ENCODE measurements around the gene ZNF385B.

Gene ZNF385B

DNA sequence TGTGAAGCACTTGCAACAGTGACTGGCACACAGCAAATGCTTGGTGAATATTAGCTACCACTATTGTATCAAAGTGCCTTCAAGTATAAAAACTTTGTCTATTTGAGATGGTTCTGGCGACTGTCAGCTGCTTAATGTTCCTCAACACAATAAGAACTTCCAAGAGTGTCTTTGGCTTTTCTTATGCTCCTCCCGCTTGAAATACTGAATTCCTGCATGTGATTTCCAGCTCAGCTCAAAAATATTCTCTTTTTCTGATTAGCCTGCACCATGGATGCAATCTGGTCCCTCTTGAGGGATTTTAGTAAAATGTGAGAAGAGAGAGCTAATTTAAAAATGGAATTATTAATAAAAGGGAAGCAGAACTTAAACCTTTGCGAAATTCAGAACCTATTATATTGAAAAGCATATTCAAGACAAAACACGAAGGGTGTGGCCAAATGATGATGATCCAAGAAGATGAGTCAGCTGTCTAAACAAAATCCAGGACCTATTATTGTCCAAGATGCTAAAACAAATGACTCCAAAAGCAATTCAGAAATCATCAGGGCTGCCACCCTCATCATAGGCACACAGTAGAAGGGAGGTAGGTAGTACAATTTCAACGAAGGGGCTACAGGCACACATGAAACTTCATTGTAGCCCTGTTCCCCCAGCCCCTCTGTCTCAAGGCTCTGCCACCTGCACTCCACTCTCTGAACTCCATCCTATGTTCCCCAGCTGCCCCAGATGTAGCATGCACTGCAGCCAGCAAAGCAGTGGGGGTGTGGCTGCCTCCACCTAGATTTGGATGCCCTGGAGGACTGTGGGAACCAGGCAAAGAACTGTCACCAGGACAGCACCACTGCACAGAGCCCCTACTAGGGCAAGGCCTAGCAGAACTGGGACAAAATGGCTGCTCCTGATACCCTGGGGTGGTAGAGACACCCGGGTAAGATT is 190.1 kb downstream of the ZNF385B start:
- no peak for TF ChIP-seq EGR1 (IDR thresholded peaks at IDR 0.05)
- TF ChIP-seq, protein P1, sequence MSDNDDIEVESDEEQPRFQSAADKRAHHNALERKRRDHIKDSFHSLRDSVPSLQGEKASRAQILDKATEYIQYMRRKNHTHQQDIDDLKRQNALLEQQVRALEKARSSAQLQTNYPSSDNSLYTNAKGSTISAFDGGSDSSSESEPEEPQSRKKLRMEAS (IDR thresholded peaks at IDR 0.05): no peak
- TF ChIP-seq YY1 (IDR thresholded peaks at IDR 0.05; ENCODE audit: low read depth): no peak
- no peak for TF ChIP-seq ZBTB7A (IDR thresholded peaks at IDR 0.05; ENCODE audit: low read depth)
- no peak for TF ChIP-seq FOXM1 (IDR thresholded peaks at IDR 0.05; ENCODE audit: borderline replicate concordance, low read depth)

- TF ChIP-seq NFIC (IDR thresholded peaks at IDR 0.05): no peak
- no peak for TF ChIP-seq REST (IDR thresholded peaks at IDR 0.05; ENCODE audit: low read depth)
- TF ChIP-seq ZBTB7A (IDR thresholded peaks at IDR 0.05; ENCODE audit: low read depth): no peak
- no peak for TF ChIP-seq TCF12 (IDR thresholded peaks at IDR 0.05; ENCODE audit: low read depth)
- TF ChIP-seq, protein P1 (IDR thresholded peaks at IDR 0.05): no peak
- TF ChIP-seq CEBPB (IDR thresholded peaks at IDR 0.05): no peak
- no peak for TF ChIP-seq CREB1 (IDR thresholded peaks at IDR 0.05; ENCODE audit: low read depth)
- TF ChIP-seq TAF1 (IDR thresholded peaks at IDR 0.05; ENCODE audit: low read depth): no peak
- no peak for TF ChIP-seq FOXM1 (IDR thresholded peaks at IDR 0.05; ENCODE audit: borderline replicate concordance, low read depth)
- no peak for TF ChIP-seq YY1 (IDR thresholded peaks at IDR 0.05; ENCODE audit: low read depth)
- TF ChIP-seq, protein P2, sequence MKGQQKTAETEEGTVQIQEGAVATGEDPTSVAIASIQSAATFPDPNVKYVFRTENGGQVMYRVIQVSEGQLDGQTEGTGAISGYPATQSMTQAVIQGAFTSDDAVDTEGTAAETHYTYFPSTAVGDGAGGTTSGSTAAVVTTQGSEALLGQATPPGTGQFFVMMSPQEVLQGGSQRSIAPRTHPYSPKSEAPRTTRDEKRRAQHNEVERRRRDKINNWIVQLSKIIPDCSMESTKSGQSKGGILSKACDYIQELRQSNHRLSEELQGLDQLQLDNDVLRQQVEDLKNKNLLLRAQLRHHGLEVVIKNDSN (IDR thresholded peaks at IDR 0.05): no peak
- TF ChIP-seq EGR1 (IDR thresholded peaks at IDR 0.05): no peak
- no peak for TF ChIP-seq RAD21 (IDR thresholded peaks at IDR 0.05; ENCODE audit: low read depth)
- TF ChIP-seq TEAD4 (IDR thresholded peaks at IDR 0.05): no peak
- no peak for TF ChIP-seq EP300 (IDR thresholded peaks at IDR 0.05; ENCODE audit: borderline replicate concordance)
Measured at GRCh38 chr2:179669196-179669595, 192.2 kb downstream of the ZNF385B start.

GRCh38 chr2:179664972-179665812 is 196.2 kb downstream of the ZNF385B start:
- no peak for TF ChIP-seq REST (IDR thresholded peaks at IDR 0.05; ENCODE audit: low read depth)
- TF ChIP-seq EP300 (IDR thresholded peaks at IDR 0.05; ENCODE audit: borderline replicate concordance): no peak
- TF ChIP-seq, protein P2 (IDR thresholded peaks at IDR 0.05): no peak

- no peak for TF ChIP-seq RAD21 (IDR thresholded peaks at IDR 0.05; ENCODE audit: low read depth)
- TF ChIP-seq EP300 (IDR thresholded peaks at IDR 0.05; ENCODE audit: borderline replicate concordance): no peak
- no peak for TF ChIP-seq TAF1 (IDR thresholded peaks at IDR 0.05; ENCODE audit: low read depth)
- TF ChIP-seq ZBTB7A (IDR thresholded peaks at IDR 0.05; ENCODE audit: low read depth): no peak
- TF ChIP-seq EGR1 (IDR thresholded peaks at IDR 0.05): no peak
- TF ChIP-seq CREB1 (IDR thresholded peaks at IDR 0.05; ENCODE audit: low read depth): no peak
- TF ChIP-seq TCF12 (IDR thresholded peaks at IDR 0.05; ENCODE audit: low read depth): no peak
- no peak for TF ChIP-seq CEBPB (IDR thresholded peaks at IDR 0.05)
- TF ChIP-seq, protein P1 (IDR thresholded peaks at IDR 0.05): no peak
- TF ChIP-seq FOXM1 (IDR thresholded peaks at IDR 0.05; ENCODE audit: borderline replicate concordance, low read depth): no peak
- no peak for TF ChIP-seq REST (IDR thresholded peaks at IDR 0.05; ENCODE audit: low read depth)
- TF ChIP-seq, protein P2 (IDR thresholded peaks at IDR 0.05): no peak
- no peak for TF ChIP-seq YY1 (IDR thresholded peaks at IDR 0.05; ENCODE audit: low read depth)
- TF ChIP-seq TEAD4 (IDR thresholded peaks at IDR 0.05): no peak
- TF ChIP-seq NFIC (IDR thresholded peaks at IDR 0.05): no peak
Measured at GRCh38 chr2:179661986-179662385, 199.4 kb downstream of the ZNF385B start.

All from Ishikawa (cell line).